Activated naive CD8-positive, alpha-beta T cell treated with anti-CD3 and anti-CD28 coated beads, Interleukin-2, amount 50 U/mL, for 24 hours (primary cell): ENCODE measurements around the gene CAPN15.
A peak's percentile ranks its signal among the peaks of the same experiment; 100 is the strongest.
"Not testable (repeated sequence)": the region's sequence is repeated elsewhere in the genome, so short reads cannot be mapped to it uniquely, and the experiment has no call there.

Source experiments
- ATAC-seq: fragments of 150-1000 bp; cut with Tn5 transposase; one replicate; pipeline ENCODE4 v1.10.0; 2021
- DNase-seq: peaks from one replicate; pipeline ENCODE4 v3.0.0; 2021
- H3K27ac Mint-ChIP-seq: one replicate; pipeline ENCODE4 v1.8.0; 2021; ENCODE audit warnings: mild to moderate bottlenecking, mixed read lengths
- H3K27me3 Mint-ChIP-seq: one replicate; pipeline ENCODE4 v1.8.0; 2021; ENCODE audit warnings: mixed read lengths
- H3K36me3 Mint-ChIP-seq: one replicate; pipeline ENCODE4 v1.8.0; 2021; ENCODE audit warnings: low read depth, mixed read lengths
- H3K4me1 Mint-ChIP-seq: one replicate; pipeline ENCODE4 v1.8.0; 2021; ENCODE audit warnings: mixed read lengths
- H3K4me3 Mint-ChIP-seq: one replicate; pipeline ENCODE4 v1.8.0; 2021; ENCODE audit warnings: mild to moderate bottlenecking, moderate library complexity, mixed read lengths
- H3K9me3 Mint-ChIP-seq: one replicate; pipeline ENCODE4 v1.8.0; 2021; ENCODE audit warnings: mixed read lengths

CAPN15 gene

DNA sequence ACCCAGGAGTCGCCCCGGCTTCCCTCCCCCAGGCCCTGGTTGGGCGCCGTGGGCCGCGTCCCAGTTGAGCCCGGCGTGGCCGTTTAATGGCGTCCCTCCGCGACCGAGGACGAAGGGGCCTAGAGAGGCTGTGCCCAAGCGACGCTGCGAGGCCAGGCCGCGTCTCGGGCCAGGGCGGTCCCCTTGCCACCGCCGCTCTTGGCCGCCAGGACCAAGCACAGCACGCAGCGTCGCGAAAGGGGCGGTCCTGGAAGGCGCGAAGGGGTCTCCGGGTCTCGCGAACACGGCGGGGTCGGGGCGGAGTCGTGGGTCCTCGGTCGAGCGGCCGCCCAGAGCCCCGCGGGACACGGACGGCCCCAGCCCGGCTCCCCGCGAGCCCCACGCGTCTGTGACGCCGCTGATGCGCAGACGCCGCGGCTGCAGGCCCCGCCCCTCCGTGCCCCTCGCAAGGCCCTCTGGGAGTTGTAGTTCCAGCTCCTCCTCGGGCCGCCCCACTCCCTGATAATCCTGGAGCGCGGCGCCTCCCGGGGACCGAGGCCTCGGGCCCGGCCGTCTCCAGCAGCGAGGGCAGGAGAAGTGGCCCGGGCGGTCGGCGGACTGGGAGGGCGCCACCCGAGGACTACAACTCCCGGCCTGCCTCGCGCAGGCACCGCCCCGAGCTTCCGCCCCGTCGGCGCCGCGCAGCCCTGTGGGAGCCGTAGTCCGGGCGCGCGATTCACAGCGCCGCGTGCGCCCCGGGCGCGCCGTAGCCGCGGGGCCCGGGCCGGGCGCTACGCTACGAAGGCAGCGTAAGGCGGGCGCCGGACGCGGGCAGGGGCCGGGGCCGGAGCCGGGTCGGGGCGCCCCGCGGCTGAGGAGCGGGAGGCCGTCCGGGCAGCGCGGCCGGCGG, at the start of gene CAPN15:
Gene CAPN15 (plus strand): TSS at position 698 of the 889 bp plus-strand sequence. CDS start 19,127 bp downstream, outside the sequence.
- H3K4me3 Mint-ChIP-seq, result peak within 1 kb of the TSS; percentile 90

GRCh38 chr16:478287-478686, 49.2 kb upstream of the CAPN15 start:
- not testable (repeated sequence) for H3K27ac Mint-ChIP-seq, H3K4me1 Mint-ChIP-seq, ATAC-seq, H3K4me3 Mint-ChIP-seq, DNase-seq, H3K9me3 Mint-ChIP-seq, H3K27me3 Mint-ChIP-seq, H3K36me3 Mint-ChIP-seq

More for the DNA sequence above, at the start of gene CAPN15:
- Mint-ChIP-seq H3K27me3 (no peaks in the 10 kb centered on the region), H3K27ac (peak within 1 kb of the TSS; percentile 99), H3K9me3 (no peaks in the 10 kb centered on the region), H3K4me1 (peaks cover 48% of the 10 kb centered on the region), H3K36me3 (peaks cover 11% of the 10 kb centered on the region)
- DNase-seq (peak; percentile 87), ATAC-seq (peak; percentile 73)

DNA sequence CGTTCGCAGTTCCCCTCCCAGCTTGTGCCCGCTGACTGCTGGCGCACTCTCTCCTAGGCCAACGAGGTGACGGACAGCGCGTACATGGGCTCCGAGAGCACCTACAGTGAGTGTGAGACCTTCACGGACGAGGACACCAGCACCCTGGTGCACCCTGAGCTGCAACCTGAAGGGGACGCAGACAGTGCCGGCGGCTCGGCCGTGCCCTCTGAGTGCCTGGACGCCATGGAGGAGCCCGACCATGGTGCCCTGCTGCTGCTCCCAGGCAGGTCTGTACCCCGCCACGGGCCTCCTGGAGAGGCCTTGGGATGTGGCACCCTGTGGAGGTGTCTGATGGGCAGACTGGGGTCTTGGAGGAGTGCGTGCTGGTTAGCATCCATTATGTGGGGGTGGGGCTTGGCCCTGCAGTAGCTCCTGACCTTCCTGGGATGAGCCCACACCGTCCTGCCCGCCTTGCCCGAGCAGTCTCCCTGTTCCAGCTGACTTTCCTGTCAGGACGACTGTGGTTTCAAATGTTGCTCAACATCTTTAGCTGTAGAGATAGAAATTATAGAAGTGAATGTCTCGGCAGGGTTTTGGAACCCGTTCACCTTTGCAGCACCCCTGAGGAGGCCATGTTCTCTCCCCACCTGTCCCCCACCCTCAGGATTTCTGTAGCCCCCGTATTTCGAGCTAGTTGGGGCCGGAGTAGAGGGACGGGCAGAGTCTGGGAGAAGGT, 44.9 kb upstream of the CAPN15 start:
- H3K36me3 Mint-ChIP-seq, result no peaks in the 10 kb centered on the region
- DNase-seq (no peak), ATAC-seq (no peak)
- no peak overlapping the region for H3K4me3 Mint-ChIP-seq
- no peak overlapping the region for H3K27ac Mint-ChIP-seq
- H3K9me3 Mint-ChIP-seq, result no peaks in the 10 kb centered on the region
- no peaks in the 10 kb centered on the region for H3K27me3 Mint-ChIP-seq
- no peaks in the 10 kb centered on the region for H3K4me1 Mint-ChIP-seq

DNA sequence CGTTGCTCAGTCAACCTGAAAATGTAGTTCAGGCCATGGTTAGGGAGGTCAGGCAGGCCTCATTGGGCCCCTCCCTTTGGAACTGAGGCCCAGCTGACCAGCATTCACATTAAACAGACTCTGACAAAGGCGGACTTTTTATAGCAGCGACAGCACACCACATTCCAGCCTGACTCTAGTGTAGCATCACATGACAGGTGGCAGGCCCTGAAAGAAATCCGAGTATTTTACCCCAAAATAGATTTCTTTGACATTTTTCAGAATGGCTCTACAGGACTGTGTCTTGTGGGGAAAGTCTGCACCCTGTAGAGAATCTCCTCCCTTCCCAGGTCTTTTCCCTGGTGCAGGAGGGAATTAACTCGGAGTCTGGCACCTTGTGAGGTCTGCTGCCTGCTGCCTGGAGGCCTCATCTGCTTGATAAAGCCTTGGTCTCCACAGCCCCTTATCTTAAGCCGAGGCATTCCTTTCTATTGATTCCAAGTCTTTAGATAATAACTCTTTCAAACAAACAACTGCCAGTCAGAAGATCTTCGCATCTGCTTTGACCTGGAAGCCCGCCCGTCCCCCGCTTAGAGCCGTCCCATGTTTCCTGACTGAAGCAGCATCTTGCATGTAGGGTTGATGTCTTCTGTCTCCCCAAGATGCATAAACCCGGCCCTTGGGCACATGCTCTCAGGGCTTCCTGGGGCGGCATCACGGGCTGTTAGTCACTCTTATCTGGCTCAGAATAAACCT, 44.0 kb upstream of the CAPN15 start:
- Mint-ChIP-seq H3K4me1 (peaks cover 1% of the 10 kb centered on the region), H3K9me3 (no peaks in the 10 kb centered on the region), H3K4me3 (no peak overlapping the region), H3K27me3 (no peaks in the 10 kb centered on the region), H3K36me3 (peaks cover 2% of the 10 kb centered on the region), H3K27ac (no peak overlapping the region)
- ATAC-seq, result no peak
- DNase-seq, result no peak

DNA sequence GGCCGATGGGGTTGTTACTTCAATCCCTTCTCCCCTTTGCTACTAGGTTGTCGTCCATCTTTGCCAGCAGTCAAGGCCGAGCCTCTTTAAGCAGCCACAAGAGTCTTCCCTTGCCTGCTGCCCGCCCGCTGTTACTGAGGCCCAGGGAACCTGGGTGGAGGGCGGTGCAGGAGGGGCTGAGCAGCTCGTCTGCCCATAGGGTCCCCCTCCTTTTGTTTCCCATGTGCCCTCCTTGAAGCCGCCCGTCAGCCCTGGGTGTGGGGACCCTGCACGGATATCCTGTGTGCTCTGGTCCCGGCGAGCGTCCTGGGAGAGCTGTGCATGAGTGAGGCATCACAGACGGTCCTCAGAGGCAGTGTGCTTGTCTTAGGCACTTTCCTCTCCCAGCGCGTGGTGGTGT, 37.9 kb upstream of the CAPN15 start:
- ATAC-seq (no peak), DNase-seq (no peak)
- Mint-ChIP-seq H3K27ac (no peak overlapping the region), H3K9me3 (no peaks in the 10 kb centered on the region), H3K4me1 (peaks cover 1% of the 10 kb centered on the region), H3K27me3 (no peaks in the 10 kb centered on the region), H3K36me3 (peaks cover 4% of the 10 kb centered on the region), H3K4me3 (no peak overlapping the region)

DNA sequence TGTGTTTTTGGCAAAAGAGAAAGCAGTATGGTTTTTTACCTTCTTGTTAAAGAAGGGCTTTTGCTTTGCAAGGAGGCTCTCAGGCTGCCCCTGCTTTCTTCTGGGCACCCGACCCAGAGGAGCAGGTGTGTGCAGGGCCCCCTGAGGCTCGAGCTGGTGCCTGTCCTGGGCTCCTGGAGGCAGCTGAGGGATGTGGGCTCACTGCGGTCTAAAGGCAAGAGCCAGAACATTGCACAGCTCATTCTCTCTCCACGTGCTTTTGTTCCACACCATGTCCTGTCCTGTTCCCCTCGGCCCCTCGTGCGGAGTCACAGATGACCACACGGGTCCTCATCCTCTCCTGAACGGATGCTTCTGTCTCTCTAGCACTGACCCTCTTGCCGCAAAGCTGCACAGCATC, 36.7 kb upstream of the CAPN15 start:
- Mint-ChIP-seq H3K9me3 (no peaks in the 10 kb centered on the region), H3K36me3 (peaks cover 4% of the 10 kb centered on the region), H3K4me1 (peaks cover 1% of the 10 kb centered on the region), H3K4me3 (no peak overlapping the region), H3K27ac (no peak overlapping the region), H3K27me3 (no peaks in the 10 kb centered on the region)
- ATAC-seq (no peak), DNase-seq (no peak)

- DNase-seq (no peak), ATAC-seq (no peak)
- Mint-ChIP-seq H3K4me1 (peaks cover 1% of the 10 kb centered on the region), H3K9me3 (no peaks in the 10 kb centered on the region), H3K27me3 (no peaks in the 10 kb centered on the region), H3K27ac (no peak overlapping the region), H3K36me3 (peaks cover 4% of the 10 kb centered on the region), H3K4me3 (no peak overlapping the region)
These were observed 36.1 kb upstream of the CAPN15 start for GRCh38 chr16:491220-491919.

DNA sequence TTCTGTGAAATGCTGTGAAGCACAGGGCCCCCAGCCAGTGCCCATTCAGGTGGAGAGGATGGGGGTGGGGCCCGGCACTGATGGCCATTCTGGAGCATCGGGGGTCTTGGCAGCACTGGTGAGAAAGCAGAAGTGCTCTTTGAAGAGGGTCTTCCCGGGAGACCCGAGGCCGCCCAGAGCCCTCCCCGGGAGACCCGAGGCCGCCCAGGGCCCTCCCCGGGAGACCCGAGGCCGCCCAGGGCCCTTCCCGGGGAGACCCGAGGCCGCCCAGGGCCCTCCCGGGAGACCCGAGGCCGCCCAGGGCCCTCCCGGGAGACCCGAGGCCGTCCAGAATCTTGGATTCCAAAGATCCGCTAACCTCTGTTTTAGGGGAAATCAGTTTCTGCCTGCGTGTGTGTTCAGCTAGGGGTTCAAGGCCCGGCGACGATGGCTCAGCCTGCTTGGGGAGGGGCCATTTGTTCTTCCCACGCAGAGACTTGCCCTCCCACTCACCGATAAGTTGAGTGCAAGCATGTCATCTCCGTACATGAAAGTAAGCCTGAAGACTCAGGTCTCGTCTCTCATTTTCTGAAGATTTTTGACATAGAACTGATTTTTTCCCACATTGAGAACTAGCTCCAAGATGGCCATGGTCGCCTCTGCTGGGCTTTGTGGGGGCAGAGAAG, 35.2 kb upstream of the CAPN15 start:
- Mint-ChIP-seq H3K9me3 (no peaks in the 10 kb centered on the region), H3K27me3 (no peaks in the 10 kb centered on the region), H3K36me3 (peaks cover 4% of the 10 kb centered on the region), H3K4me3 (no peak overlapping the region), H3K4me1 (peaks cover 1% of the 10 kb centered on the region), H3K27ac (no peak overlapping the region)
- ATAC-seq (no peak), DNase-seq (no peak)

DNA sequence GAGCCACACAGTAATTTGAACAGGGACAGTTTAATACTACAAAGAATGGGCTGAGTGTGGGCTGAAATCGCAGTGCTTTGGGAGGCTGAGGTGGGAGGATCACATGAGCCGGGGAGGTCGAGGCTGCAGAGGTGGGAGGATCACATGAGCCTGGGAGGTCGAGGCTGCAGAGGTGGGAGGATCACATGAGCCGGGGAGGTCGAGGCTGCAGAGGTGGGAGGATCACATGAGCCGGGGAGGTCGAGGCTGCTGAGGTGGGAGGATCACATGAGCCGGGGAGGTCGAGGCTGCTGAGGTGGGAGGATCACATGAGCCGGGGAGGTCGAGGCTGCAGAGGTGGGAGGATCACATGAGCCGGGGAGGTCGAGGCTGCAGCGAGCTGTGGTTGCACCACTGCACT, 32.8 kb upstream of the CAPN15 start:
- H3K4me3 Mint-ChIP-seq, H3K9me3 Mint-ChIP-seq, ATAC-seq, H3K27me3 Mint-ChIP-seq, DNase-seq, H3K27ac Mint-ChIP-seq, H3K36me3 Mint-ChIP-seq, H3K4me1 Mint-ChIP-seq: not testable (repeated sequence)

- Mint-ChIP-seq H3K9me3 (no peaks in the 10 kb centered on the region), H3K4me1 (no peaks in the 10 kb centered on the region), H3K36me3 (peaks cover 4% of the 10 kb centered on the region), H3K27me3 (no peaks in the 10 kb centered on the region), H3K27ac (no peak overlapping the region), H3K4me3 (no peak overlapping the region)
- DNase-seq (peak; percentile 28), ATAC-seq (peak; percentile 72)
These were observed 32.3 kb upstream of the CAPN15 start for GRCh38 chr16:495127-495748.

DNA sequence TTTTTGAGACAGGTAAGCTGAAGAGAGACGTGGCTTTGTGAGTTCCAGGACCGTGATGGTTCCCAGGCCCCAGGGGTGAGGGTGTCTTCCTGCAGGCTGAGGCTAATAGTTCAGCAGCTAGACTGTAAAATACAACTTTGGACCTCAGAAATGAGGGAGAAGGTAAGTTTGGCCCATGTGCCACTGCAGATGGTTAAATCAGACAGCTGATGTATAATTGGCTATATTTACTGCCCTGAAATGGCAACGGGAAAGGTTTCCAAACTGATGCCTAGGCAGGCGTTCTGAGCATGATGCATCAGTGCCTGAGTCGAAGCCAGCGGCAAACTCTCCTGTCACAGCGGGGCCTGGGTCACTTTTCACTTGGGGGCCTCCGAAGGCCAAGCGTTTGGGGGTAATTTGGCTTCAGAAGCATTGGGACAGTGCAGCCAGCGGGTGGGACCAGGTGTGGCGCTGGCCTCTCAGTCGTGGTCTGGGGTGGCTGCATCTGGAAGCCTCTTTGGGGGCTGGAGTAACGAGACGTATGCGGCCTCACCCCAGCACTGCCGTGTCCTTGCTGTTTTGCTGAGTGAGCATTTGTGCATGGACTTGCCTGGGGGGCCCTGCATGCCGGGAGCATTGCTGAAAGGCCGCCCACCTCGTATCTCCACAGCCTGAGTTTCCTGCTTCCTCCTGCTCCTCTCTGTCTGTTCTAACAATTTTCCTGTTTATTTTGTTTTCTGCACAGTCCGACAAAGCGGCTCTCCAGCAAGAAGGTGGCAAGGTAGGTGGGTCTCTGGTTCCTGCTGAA, 31.2 kb upstream of the CAPN15 start:
- Mint-ChIP-seq H3K36me3 (peaks cover 2% of the 10 kb centered on the region), H3K4me1 (no peaks in the 10 kb centered on the region), H3K4me3 (no peak overlapping the region), H3K27ac (no peak overlapping the region), H3K9me3 (no peaks in the 10 kb centered on the region), H3K27me3 (no peaks in the 10 kb centered on the region)
- no peak for DNase-seq
- ATAC-seq, result no peak

DNA sequence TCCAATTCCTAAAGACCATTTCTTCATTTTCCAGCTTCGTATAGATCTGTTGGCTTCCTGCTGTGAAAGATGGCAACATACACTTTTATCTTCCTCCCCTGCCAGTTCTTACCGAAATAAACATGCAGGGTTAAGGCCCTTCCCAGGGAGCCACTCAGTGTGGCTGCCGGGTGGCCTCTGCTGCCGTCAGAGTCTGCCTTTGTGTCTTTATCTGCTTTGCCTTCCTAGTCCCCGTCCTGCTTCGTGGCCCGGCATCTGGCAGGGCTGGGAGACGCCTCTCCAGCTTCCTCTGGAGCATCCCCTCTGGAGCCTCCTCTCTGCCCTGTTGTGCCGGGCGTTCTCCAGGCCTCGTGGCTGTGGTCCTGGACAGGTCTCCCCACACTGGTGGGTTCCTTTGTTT, 30.3 kb upstream of the CAPN15 start:
- no peaks in the 10 kb centered on the region for H3K27me3 Mint-ChIP-seq
- DNase-seq (no peak), ATAC-seq (no peak)
- H3K4me1 Mint-ChIP-seq, result no peaks in the 10 kb centered on the region
- no peak overlapping the region for H3K27ac Mint-ChIP-seq
- no peaks in the 10 kb centered on the region for H3K9me3 Mint-ChIP-seq
- H3K4me3 Mint-ChIP-seq, result no peak overlapping the region
- H3K36me3 Mint-ChIP-seq, result peaks cover 2% of the 10 kb centered on the region

DNA sequence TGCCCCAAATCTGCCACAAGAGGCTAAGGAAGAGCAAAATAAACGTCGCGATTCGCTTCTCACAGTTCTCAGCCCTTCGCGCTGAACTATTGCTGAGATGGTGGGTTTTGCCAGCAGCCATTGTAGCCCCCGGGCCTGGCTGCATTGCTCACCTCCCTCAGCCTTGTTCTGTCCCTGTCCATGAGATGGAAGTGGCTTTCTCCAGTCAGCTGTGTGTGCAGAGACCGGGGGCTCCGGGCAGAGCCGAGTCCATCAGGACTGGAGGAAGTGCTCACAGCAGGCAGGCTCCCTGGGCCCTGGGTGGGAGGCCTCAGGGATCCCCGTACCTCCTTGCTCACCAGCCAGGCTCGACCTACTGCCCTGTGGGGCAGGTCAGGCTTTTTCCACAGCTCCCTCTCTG, 27.6 kb upstream of the CAPN15 start:
- Mint-ChIP-seq H3K36me3 (peaks cover 2% of the 10 kb centered on the region), H3K27me3 (no peaks in the 10 kb centered on the region), H3K9me3 (no peaks in the 10 kb centered on the region), H3K4me1 (no peaks in the 10 kb centered on the region), H3K27ac (no peak overlapping the region), H3K4me3 (no peak overlapping the region)
- ATAC-seq (no peak), DNase-seq (no peak)
